ENCODE measurements around the gene RABAC1.

RABAC1 gene

GRCh38 chr19:41984961-41985360, 25.8 kb upstream of the RABAC1 start:
- DNase-seq (ENCODE audit: insufficient read length), result no peak
- TF ChIP-seq POLR2AphosphoS5 (IDR thresholded peaks at IDR 0.05; ENCODE audit: low read depth, low read length), result no peak
- TF ChIP-seq TAF1 (IDR thresholded peaks at IDR 0.05; ENCODE audit: borderline replicate concordance, low read depth, low read length), result no peak
- TF ChIP-seq POLR2A (IDR thresholded peaks at IDR 0.05; ENCODE audit: low read depth, low read length), result no peak
- no peak for FAIRE-seq

- FAIRE-seq, result no peak
- TF ChIP-seq POLR2A (IDR thresholded peaks at IDR 0.05; ENCODE audit: low read depth, low read length), result no peak
- no peak for TF ChIP-seq TAF1 (IDR thresholded peaks at IDR 0.05; ENCODE audit: borderline replicate concordance, low read depth, low read length)
- no peak for TF ChIP-seq POLR2AphosphoS5 (IDR thresholded peaks at IDR 0.05; ENCODE audit: low read depth, low read length)
- DNase-seq (ENCODE audit: insufficient read length), result no peak
Measured at GRCh38 chr19:41981724-41982123, 22.6 kb upstream of the RABAC1 start.

GRCh38 chr19:41978470-41978869, 19.3 kb upstream of the RABAC1 start:
- FAIRE-seq (no peak), DNase-seq (ENCODE audit: insufficient read length) (no peak)
- TF ChIP-seq POLR2AphosphoS5 (IDR thresholded peaks at IDR 0.05; ENCODE audit: low read depth, low read length), result no peak
- TF ChIP-seq TAF1 (IDR thresholded peaks at IDR 0.05; ENCODE audit: borderline replicate concordance, low read depth, low read length), result no peak
- no peak for TF ChIP-seq POLR2A (IDR thresholded peaks at IDR 0.05; ENCODE audit: low read depth, low read length)

GRCh38 chr19:41977916-41978315, 18.8 kb upstream of the RABAC1 start:
- FAIRE-seq (no peak), DNase-seq (ENCODE audit: insufficient read length) (no peak)
- TF ChIP-seq TAF1 (IDR thresholded peaks at IDR 0.05; ENCODE audit: borderline replicate concordance, low read depth, low read length) (no peak), POLR2A (IDR thresholded peaks at IDR 0.05; ENCODE audit: low read depth, low read length) (no peak), POLR2AphosphoS5 (IDR thresholded peaks at IDR 0.05; ENCODE audit: low read depth, low read length) (no peak)

- no peak for TF ChIP-seq POLR2AphosphoS5 (IDR thresholded peaks at IDR 0.05; ENCODE audit: low read depth, low read length)
- no peak for TF ChIP-seq POLR2A (IDR thresholded peaks at IDR 0.05; ENCODE audit: low read depth, low read length)
- TF ChIP-seq TAF1 (IDR thresholded peaks at IDR 0.05; ENCODE audit: borderline replicate concordance, low read depth, low read length), result no peak
- no peak for DNase-seq (ENCODE audit: insufficient read length)
- no peak for FAIRE-seq
Measured at GRCh38 chr19:41974652-41975051, 15.5 kb upstream of the RABAC1 start.

- FAIRE-seq, result no peak
- no peak for DNase-seq (ENCODE audit: insufficient read length)
- TF ChIP-seq TAF1 (IDR thresholded peaks at IDR 0.05; ENCODE audit: borderline replicate concordance, low read depth, low read length) (no peak), POLR2AphosphoS5 (IDR thresholded peaks at IDR 0.05; ENCODE audit: low read depth, low read length) (no peak), POLR2A (IDR thresholded peaks at IDR 0.05; ENCODE audit: low read depth, low read length) (no peak)
Measured at GRCh38 chr19:41971363-41971762, 12.2 kb upstream of the RABAC1 start.

- no peak for FAIRE-seq
- TF ChIP-seq POLR2A (IDR thresholded peaks at IDR 0.05; ENCODE audit: low read depth, low read length), result no peak
- no peak for TF ChIP-seq TAF1 (IDR thresholded peaks at IDR 0.05; ENCODE audit: borderline replicate concordance, low read depth, low read length)
- TF ChIP-seq POLR2AphosphoS5 (IDR thresholded peaks at IDR 0.05; ENCODE audit: low read depth, low read length), result no peak
- DNase-seq (ENCODE audit: insufficient read length), result no peak
Measured at GRCh38 chr19:41969772-41970458, 10.8 kb upstream of the RABAC1 start.

- TF ChIP-seq POLR2AphosphoS5 (IDR thresholded peaks at IDR 0.05; ENCODE audit: low read depth, low read length) (no peak), POLR2A (IDR thresholded peaks at IDR 0.05; ENCODE audit: low read depth, low read length) (no peak), TAF1 (IDR thresholded peaks at IDR 0.05; ENCODE audit: borderline replicate concordance, low read depth, low read length) (no peak)
- no peak for DNase-seq (ENCODE audit: insufficient read length)
- FAIRE-seq, result no peak
Measured at GRCh38 chr19:41968751-41969595, 9.9 kb upstream of the RABAC1 start.

- DNase-seq (ENCODE audit: insufficient read length) (no peak), FAIRE-seq (no peak)
- TF ChIP-seq POLR2AphosphoS5 (IDR thresholded peaks at IDR 0.05; ENCODE audit: low read depth, low read length), result no peak
- TF ChIP-seq POLR2A (IDR thresholded peaks at IDR 0.05; ENCODE audit: low read depth, low read length), result no peak
- no peak for TF ChIP-seq TAF1 (IDR thresholded peaks at IDR 0.05; ENCODE audit: borderline replicate concordance, low read depth, low read length)
Measured at GRCh38 chr19:41967054-41967783, 8.1 kb upstream of the RABAC1 start.

- DNase-seq (ENCODE audit: insufficient read length) (no peak), FAIRE-seq (no peak)
- TF ChIP-seq POLR2AphosphoS5 (IDR thresholded peaks at IDR 0.05; ENCODE audit: low read depth, low read length) (no peak), POLR2A (IDR thresholded peaks at IDR 0.05; ENCODE audit: low read depth, low read length) (no peak), TAF1 (IDR thresholded peaks at IDR 0.05; ENCODE audit: borderline replicate concordance, low read depth, low read length) (no peak)
Measured at GRCh38 chr19:41965106-41965505, 6.0 kb upstream of the RABAC1 start.

- no peak for DNase-seq (ENCODE audit: insufficient read length)
- TF ChIP-seq TAF1 (IDR thresholded peaks at IDR 0.05; ENCODE audit: borderline replicate concordance, low read depth, low read length) (no peak), POLR2AphosphoS5 (IDR thresholded peaks at IDR 0.05; ENCODE audit: low read depth, low read length) (no peak), POLR2A (IDR thresholded peaks at IDR 0.05; ENCODE audit: low read depth, low read length) (no peak)
- FAIRE-seq, result no peak
Measured at GRCh38 chr19:41960973-41961372, 1.9 kb upstream of the RABAC1 start.
